GM18520 (cell line): ENCODE measurements around the gene METTL25B.

Experiments
- ATAC-seq: cut with Tn5 transposase; IDR thresholded peaks from one replicate; pipeline ENCODE4 v1.9.1; 2021; ENCODE audit not compliant: unreplicated experiment

METTL25B gene

DNA sequence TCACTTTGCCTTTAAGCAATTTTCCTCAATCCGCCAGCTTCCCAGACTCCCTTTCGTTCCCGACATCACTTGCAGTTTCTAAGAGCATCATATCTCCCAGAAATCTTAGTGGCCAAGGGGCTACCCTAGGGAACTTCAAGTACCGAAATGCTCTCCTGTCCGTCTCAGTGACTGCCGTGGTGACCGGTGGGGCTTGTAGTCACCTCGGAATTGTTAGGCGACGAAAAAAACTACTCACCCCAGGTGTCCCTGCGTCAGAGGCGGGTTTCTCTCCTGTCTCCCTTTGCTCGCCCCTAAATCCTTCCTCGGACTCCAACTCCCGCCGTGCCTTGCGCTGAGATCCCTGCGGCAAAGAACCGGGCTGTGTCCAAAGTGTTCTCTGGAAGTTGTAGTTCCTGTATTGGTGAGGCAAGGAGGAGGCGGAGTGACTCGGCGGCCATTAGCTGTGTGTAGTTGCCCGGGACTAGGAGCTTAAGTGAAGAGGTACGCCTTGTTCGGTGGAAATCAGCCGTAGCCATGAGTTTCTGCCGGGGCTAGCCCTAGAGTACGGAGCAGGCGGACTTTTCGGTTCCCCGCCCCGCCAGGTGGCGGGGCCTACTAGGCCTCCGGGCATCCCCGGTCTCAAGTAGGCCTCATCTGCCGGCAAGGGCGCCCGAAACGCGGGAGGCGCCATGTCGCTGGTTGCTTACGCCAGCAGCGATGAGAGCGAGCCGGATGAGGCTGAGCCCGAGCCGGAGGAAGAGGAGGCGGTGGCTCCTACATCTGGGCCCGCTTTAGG is 39.0 kb downstream of the METTL25B start, which contains the start of gene PRCC:
PRCC (plus strand) TSS at position 435 of the 778 bp plus-strand sequence; CDS start at position 672, 237 bp downstream.
- ATAC-seq, result peak; percentile 90

- no peak for ATAC-seq
These were observed 39.8 kb downstream of the METTL25B start for GRCh38 chr1:156767879-156768604.

DNA sequence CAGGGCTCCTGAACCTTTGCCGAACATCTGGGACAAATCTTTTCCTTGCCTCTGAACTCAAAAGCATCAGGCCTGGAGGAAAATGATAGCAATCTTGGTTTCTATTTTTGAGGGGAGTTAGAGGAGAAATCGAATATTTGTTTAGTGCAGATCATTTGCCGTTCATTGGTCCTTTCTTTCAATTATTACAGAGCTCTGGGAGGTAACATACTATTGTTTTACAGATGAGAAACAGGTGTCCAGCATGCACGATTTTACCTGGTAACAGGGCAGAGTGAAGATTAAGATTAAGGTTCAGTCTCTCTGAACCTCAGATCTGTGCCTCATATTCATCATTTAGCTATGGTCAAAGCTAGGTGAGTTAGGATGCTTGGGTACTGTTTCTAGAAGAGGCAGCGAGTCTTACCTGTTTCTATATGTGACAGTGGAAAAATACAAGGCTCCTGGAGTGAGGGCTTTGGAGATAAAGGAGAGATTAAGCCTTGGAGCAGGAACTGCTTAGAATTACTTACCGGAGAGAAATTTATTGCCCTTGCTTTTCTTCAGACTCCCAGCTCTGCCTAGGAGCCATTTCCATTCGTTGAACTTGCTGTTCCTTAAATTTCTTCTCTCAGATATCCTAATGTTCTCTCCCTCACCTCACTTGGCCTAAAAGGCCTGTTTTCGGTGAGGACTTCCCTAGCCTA is 40.5 kb downstream of the METTL25B start:
- ATAC-seq, result no peak

DNA sequence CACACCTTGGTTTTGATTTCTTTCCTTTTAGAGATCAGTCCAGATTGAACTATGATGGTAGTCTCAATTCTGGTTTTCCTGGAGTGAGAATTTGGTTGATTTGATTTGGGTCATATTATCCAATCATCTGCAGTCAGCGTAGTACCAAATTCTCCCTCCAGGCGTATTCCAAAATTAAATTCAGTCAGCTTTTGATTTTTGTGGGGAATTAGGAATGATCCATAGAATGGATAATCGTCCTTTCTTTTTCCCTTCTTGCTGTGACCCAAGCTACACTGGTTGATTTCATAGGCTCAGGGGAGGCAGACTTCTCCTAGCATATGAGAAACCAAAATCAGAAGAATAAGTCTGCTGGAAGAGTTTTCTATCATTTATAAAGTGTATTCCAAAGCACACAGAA is 44.0 kb downstream of the METTL25B start:
- ATAC-seq, result no peak

- no peak for ATAC-seq
These were observed 44.6 kb downstream of the METTL25B start for GRCh38 chr1:156772728-156773497.

- ATAC-seq, result no peak
These were observed 45.3 kb downstream of the METTL25B start for GRCh38 chr1:156773607-156774006.

- ATAC-seq, result no peak
These were observed 47.5 kb downstream of the METTL25B start for GRCh38 chr1:156775799-156776198.

GRCh38 chr1:156776942-156777341 is 48.7 kb downstream of the METTL25B start:
- no peak for ATAC-seq

DNA sequence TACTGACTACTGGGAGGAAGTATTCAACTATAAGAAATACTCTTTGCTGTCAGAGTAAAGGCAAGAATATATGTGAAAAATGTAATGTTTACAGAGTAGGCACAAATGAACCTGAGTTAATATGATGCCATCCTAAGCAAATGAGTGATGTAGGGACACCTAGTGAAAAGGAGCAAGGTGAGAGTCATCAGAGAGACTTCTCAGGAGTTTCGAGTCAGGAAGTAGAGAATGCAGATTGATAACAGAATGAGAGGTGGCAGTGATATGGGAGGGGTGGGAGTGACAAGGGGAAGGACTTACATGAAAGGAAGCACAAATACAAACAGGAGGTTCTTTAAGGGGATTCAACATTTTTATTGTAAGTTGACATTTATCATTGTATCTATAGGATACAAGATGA is 49.3 kb downstream of the METTL25B start:
- no peak for ATAC-seq

DNA sequence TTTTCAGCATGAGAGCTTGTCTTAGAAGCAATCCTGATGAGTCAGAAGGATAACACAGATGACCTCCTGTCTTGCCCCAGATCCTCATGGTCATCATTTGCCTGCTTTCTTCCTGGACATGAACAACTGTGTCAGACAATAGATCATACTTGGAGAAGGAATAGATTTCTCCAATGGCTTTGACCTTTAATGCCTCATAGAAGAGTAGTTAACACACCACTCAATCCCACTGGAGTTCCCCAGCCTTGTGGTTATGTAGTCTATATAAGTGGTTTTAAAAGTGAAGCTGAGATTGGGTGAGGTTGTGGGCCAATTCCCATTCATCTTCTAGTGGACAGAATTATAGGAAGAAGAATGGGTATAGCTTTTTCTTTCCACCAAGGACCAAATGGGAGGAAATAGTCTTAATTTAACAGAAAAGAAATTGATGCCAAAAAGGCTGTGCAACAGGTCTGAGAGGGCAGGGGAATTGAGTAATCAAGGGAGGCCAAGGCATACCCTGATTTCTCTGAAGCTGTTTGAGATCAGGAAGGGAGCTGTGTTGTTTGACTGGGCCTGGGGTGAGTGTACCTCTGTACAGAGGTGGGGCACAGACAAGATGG is 53.4 kb downstream of the METTL25B start:
- ATAC-seq, result no peak

DNA sequence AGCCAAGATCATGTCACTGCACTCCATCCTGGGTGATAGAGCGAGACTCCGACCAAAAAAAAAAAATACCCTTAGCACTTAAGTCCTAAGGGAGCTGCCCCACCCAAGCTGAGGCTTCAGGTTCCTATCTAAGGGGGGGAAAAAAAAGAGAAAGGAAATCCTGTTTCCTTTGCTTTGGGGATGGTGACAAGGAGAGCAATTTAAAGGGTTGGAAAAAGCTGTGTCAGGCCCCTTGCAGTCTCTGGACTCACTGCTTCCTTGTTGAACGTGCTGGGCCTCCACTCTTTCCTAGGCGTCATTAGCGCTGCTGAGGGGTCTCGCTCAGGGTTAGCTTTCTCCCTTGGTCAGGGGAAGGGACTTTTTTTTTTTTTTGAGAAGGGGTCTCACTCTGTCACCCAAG is 57.2 kb downstream of the METTL25B start:
- no peak for ATAC-seq
